Measurements from ENCODE around the gene PDGFRA. TPM values are rescaled to one million over a fixed set of nuclear protein-coding genes. Genes with fewer than 3 reads are reported as not detected.

The PDGFRA gene
- total and polyA plus RNA-seq, 10 of the 15 experiments (the other 5 are each of a cell fraction or from before 2014, with no cell fraction given) = 0.01 to 0.28 (median 0.06) TPM; not detected in 5

GRCh38 chr4:54254116-54254914 is 25.2 kb downstream of the PDGFRA start:
- BruUV-seq (replicated peaks) = no TSS peak
- RAD21 ChIA-PET (ENCODE audit: unreplicated experiment) = no interaction called here
- POLR2A ChIA-PET = no interaction called here
- Histone ChIP-seq H3K36me3 (ENCODE audit: control insufficient read depth in 2 of 2, insufficient read depth in 2 of 2, low read length in 1 of 2) (no peaks in the 10 kb centered on the region), H3K9ac (ENCODE audit: control insufficient read depth, insufficient read depth, low read length) (no peak overlapping the region), H2AFZ (ENCODE audit: control insufficient read depth, low read depth, low read length) (no peak overlapping the region), H3K9me3 (replicated peaks; ENCODE audit: control insufficient read depth, insufficient read depth, low read length) (no peaks in the 10 kb centered on the region), H3K4me2 (ENCODE audit: control insufficient read depth, insufficient read depth) (no peak overlapping the region), H3K4me1 (ENCODE audit: control insufficient read depth, insufficient read depth, low read length) (no peaks in the 10 kb centered on the region), H4K20me1 (ENCODE audit: control insufficient read depth, insufficient read depth) (no peaks in the 10 kb centered on the region), H3K27me3 (replicated peaks in 1 of 2; ENCODE audit: control insufficient read depth in 2 of 2, insufficient read depth in 2 of 2, low read length in 1 of 2) (no peaks in the 10 kb centered on the region; a peak in 1 of 4 replicates), H3K4me3 (no peak overlapping the region), H3K27ac (ENCODE audit: control insufficient read depth, insufficient read depth) (no peak overlapping the region), H3K79me2 (ENCODE audit: control insufficient read depth, insufficient read depth, low read length) (no peaks in the 10 kb centered on the region)
- intact Hi-C loops (cut with micrococcal nuclease; ENCODE audit: unreplicated experiment) (no loop called here), in situ Hi-C loops (cut with MboI) (no loop called here)
- SMC1A ChIA-PET (ENCODE audit: uncharacterized antibody, unreplicated experiment) = no interaction called here
- ATAC-seq (no peak), FAIRE-seq (no peak), DNase-seq (ENCODE audit: low read depth, low spot score) (no peak)
- 44% methylated on average over 7 of the region's 7 CpGs for WGBS (ENCODE audit: insufficient coverage, insufficient replicate concordance, low lambda C conversion rate, missing lambda C conversion rate)
- TF ChIP-seq ATF7 (IDR thresholded peaks at IDR 0.05; ENCODE audit: low read depth) (no peak), RBBP5 (conservative IDR thresholded peaks at IDR 0.05) (no peak), SIN3A (IDR thresholded peaks at IDR 0.05; ENCODE audit: low read depth, low read length) (no peak), CBX5 (IDR thresholded peaks at IDR 0.05; ENCODE audit: low read depth) (no peak), HDGF (IDR thresholded peaks at IDR 0.05) (no peak), CREM (IDR thresholded peaks at IDR 0.05; ENCODE audit: low read depth) (no peak), IRF3 (IDR thresholded peaks at IDR 0.05) (no peak), ELK1 (IDR thresholded peaks at IDR 0.05; ENCODE audit: low read depth, low read length) (no peak), CBFB (IDR thresholded peaks at IDR 0.05; ENCODE audit: low read depth) (no peak)
- TF ChIP-seq, protein P1, sequence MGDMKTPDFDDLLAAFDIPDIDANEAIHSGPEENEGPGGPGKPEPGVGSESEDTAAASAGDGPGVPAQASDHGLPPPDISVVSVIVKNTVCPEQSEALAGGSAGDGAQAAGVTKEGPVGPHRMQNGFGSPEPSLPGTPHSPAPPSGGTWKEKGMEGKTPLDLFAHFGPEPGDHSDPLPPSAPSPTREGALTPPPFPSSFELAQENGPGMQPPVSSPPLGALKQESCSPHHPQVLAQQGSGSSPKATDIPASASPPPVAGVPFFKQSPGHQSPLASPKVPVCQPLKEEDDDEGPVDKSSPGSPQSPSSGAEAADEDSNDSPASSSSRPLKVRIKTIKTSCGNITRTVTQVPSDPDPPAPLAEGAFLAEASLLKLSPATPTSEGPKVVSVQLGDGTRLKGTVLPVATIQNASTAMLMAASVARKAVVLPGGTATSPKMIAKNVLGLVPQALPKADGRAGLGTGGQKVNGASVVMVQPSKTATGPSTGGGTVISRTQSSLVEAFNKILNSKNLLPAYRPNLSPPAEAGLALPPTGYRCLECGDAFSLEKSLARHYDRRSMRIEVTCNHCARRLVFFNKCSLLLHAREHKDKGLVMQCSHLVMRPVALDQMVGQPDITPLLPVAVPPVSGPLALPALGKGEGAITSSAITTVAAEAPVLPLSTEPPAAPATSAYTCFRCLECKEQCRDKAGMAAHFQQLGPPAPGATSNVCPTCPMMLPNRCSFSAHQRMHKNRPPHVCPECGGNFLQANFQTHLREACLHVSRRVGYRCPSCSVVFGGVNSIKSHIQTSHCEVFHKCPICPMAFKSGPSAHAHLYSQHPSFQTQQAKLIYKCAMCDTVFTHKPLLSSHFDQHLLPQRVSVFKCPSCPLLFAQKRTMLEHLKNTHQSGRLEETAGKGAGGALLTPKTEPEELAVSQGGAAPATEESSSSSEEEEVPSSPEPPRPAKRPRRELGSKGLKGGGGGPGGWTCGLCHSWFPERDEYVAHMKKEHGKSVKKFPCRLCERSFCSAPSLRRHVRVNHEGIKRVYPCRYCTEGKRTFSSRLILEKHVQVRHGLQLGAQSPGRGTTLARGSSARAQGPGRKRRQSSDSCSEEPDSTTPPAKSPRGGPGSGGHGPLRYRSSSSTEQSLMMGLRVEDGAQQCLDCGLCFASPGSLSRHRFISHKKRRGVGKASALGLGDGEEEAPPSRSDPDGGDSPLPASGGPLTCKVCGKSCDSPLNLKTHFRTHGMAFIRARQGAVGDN (IDR thresholded peaks at IDR 0.05) = no peak
- CTCF ChIA-PET = interaction anchor here (1.5 kb wide), 1 partner anchor 23 kb away, joined by 3 read pairs; no protein-coding TSS in a partner anchor
